HG02571 (cell line): Measurements from ENCODE around the gene C2orf74.
"Not testable (repeated sequence)": the region's sequence is repeated elsewhere in the genome, so short reads cannot be mapped to it uniquely, and the experiment has no call there.

ENCODE experiments used
- ATAC-seq: cut with Tn5 transposase; IDR thresholded peaks from one replicate; pipeline ENCODE4 v1.9.1; 2021; ENCODE audit warnings: mild to moderate bottlenecking, moderate library complexity; ENCODE audit not compliant: unreplicated experiment

C2orf74 gene

GRCh38 chr2:61161888-61162287 is at the start of gene C2orf74:
TSS of gene C2orf74 (plus strand) at chr2:61162188. CDS start at chr2:61162515, 327 bp downstream.
- no peak for ATAC-seq

GRCh38 chr2:61114147-61114546 is 47.8 kb upstream of the C2orf74 start:
- no peak for ATAC-seq

- ATAC-seq, result no peak
Observed at GRCh38 chr2:61116302-61116701, 45.7 kb upstream of the C2orf74 start.

- no peak for ATAC-seq
Observed at GRCh38 chr2:61117534-61117933, 44.5 kb upstream of the C2orf74 start.

GRCh38 chr2:61125123-61125710 is 36.8 kb upstream of the C2orf74 start:
- no peak for ATAC-seq

- no peak for ATAC-seq
Observed at GRCh38 chr2:61125798-61126197, 36.2 kb upstream of the C2orf74 start.

- ATAC-seq, result not testable (repeated sequence)
Observed at GRCh38 chr2:61128122-61128521, 33.9 kb upstream of the C2orf74 start.

- ATAC-seq, result no peak
Observed at GRCh38 chr2:61134141-61134540, 27.8 kb upstream of the C2orf74 start.

GRCh38 chr2:61135510-61135909 is 26.5 kb upstream of the C2orf74 start:
- ATAC-seq, result no peak

GRCh38 chr2:61138859-61139258 is 23.1 kb upstream of the C2orf74 start:
- ATAC-seq, result no peak

GRCh38 chr2:61141151-61141550 is 20.8 kb upstream of the C2orf74 start:
- ATAC-seq, result no peak

- ATAC-seq, result peak; percentile 85
Observed at GRCh38 chr2:61144697-61145268, 17.2 kb upstream of the C2orf74 start.

GRCh38 chr2:61145990-61146389 is 16.0 kb upstream of the C2orf74 start:
- ATAC-seq, result no peak

GRCh38 chr2:61148091-61148490 is 13.9 kb upstream of the C2orf74 start:
- ATAC-seq, result not testable (repeated sequence)

- no peak for ATAC-seq
Observed at GRCh38 chr2:61149074-61149473, 12.9 kb upstream of the C2orf74 start.

GRCh38 chr2:61151436-61151835 is 10.6 kb upstream of the C2orf74 start:
- ATAC-seq, result no peak

- no peak for ATAC-seq
Observed at GRCh38 chr2:61157371-61158003, 4.5 kb upstream of the C2orf74 start.

- ATAC-seq, result no peak
Observed at GRCh38 chr2:61158356-61158955, 3.5 kb upstream of the C2orf74 start.

GRCh38 chr2:61162721-61163120 is 733 bp downstream of the C2orf74 start:
- ATAC-seq, result no peak

GRCh38 chr2:61165082-61165481 is 3.1 kb downstream of the C2orf74 start:
- ATAC-seq, result not testable (repeated sequence)

GRCh38 chr2:61165946-61166345 is 4.0 kb downstream of the C2orf74 start:
- no peak for ATAC-seq

- no peak for ATAC-seq
Observed at GRCh38 chr2:61167579-61167978, 5.6 kb downstream of the C2orf74 start.
